Activated CD8-positive, alpha-beta T cell treated with anti-CD3 and anti-CD28 coated beads, Interleukin-2, amount 10 ng/mL, durations not matched to agents 7 days and 5 days (primary cell): ENCODE measurements around the gene DLX4. TPM values are rescaled to one million over a fixed set of nuclear protein-coding genes. Genes with fewer than 3 reads are reported as not detected.

Source experiments
- ATAC-seq: fragments of 150-1000 bp; cut with Tn5 transposase; one replicate; pipeline ENCODE4 v1.10.0; 2021; ENCODE audit warnings: moderate library complexity
- CTCF ChIA-PET: fragments of 350-600 bp; sonication (Branson Sonifier 250); formaldehyde crosslinking; loops from one replicate; lab custom pipeline; 2021; ENCODE audit warnings: antibody characterized with exemption; lab: Charles Lee
- POLR2A ChIA-PET: fragments of 350-600 bp; sonication (Branson Sonifier 250); formaldehyde crosslinking; loops from one replicate; lab custom pipeline; 2021; ENCODE audit warnings: antibody characterized with exemption; lab: Charles Lee
- DNase-seq: peaks from one replicate; pipeline ENCODE4 v3.0.0-alpha.2; 2020
- H3K27ac Mint-ChIP-seq: one replicate; pipeline ENCODE4 v1.8.0; 2021; ENCODE audit warnings: mild to moderate bottlenecking, mixed read lengths
- H3K27me3 Mint-ChIP-seq: one replicate; pipeline ENCODE4 v1.8.0; 2021; ENCODE audit warnings: low read depth, mixed read lengths
- H3K36me3 Mint-ChIP-seq: one replicate; pipeline ENCODE4 v1.8.0; 2021; ENCODE audit warnings: low read depth, mixed read lengths
- H3K4me1 Mint-ChIP-seq: one replicate; pipeline ENCODE4 v1.8.0; 2021; ENCODE audit warnings: low read depth, mixed read lengths
- H3K4me3 Mint-ChIP-seq: one replicate; pipeline ENCODE4 v1.8.0; 2021; ENCODE audit warnings: mild to moderate bottlenecking, mixed read lengths
- H3K9me3 Mint-ChIP-seq: one replicate; pipeline ENCODE4 v1.8.0; 2022; ENCODE audit warnings: mixed read lengths; ENCODE audit not compliant: insufficient read depth
- total RNA-seq, 2 experiments: library from RNA; stranded (reverse); gene quantifications; one replicate each; pipeline ENCODE4 v1.2.3, GENCODE V29; 2021

DLX4 gene
- total RNA-seq, 2 experiments from 2014 or later = not detected

- Mint-ChIP-seq H3K27me3 (peaks cover 15% of the 10 kb centered on the region), H3K36me3 (no peaks in the 10 kb centered on the region), H3K27ac (no peak overlapping the region), H3K9me3 (no peaks in the 10 kb centered on the region), H3K4me1 (no peaks in the 10 kb centered on the region), H3K4me3 (no peak overlapping the region)
- no peak for ATAC-seq
- CTCF ChIA-PET = no interaction called here
- no peak for DNase-seq
- POLR2A ChIA-PET = no interaction called here
Observed at GRCh38 chr17:49932138-49932723, 36.8 kb upstream of the DLX4 start.

GRCh38 chr17:49932901-49933300 lies 36.1 kb upstream of the DLX4 start:
- ChIA-PET POLR2A (no interaction called here), CTCF (interaction anchor here (1.3 to 2.8 kb wide), 2 partner anchors 19 to 63 kb away, joined by 3 to 10 read pairs; no protein-coding TSS in a partner anchor)
- no peaks in the 10 kb centered on the region for H3K9me3 Mint-ChIP-seq
- no peak for ATAC-seq
- H3K4me1 Mint-ChIP-seq = no peaks in the 10 kb centered on the region
- no peak overlapping the region for H3K27ac Mint-ChIP-seq
- H3K4me3 Mint-ChIP-seq = no peak overlapping the region
- H3K36me3 Mint-ChIP-seq = no peaks in the 10 kb centered on the region
- DNase-seq = no peak
- peaks cover 15% of the 10 kb centered on the region for H3K27me3 Mint-ChIP-seq

DNA sequence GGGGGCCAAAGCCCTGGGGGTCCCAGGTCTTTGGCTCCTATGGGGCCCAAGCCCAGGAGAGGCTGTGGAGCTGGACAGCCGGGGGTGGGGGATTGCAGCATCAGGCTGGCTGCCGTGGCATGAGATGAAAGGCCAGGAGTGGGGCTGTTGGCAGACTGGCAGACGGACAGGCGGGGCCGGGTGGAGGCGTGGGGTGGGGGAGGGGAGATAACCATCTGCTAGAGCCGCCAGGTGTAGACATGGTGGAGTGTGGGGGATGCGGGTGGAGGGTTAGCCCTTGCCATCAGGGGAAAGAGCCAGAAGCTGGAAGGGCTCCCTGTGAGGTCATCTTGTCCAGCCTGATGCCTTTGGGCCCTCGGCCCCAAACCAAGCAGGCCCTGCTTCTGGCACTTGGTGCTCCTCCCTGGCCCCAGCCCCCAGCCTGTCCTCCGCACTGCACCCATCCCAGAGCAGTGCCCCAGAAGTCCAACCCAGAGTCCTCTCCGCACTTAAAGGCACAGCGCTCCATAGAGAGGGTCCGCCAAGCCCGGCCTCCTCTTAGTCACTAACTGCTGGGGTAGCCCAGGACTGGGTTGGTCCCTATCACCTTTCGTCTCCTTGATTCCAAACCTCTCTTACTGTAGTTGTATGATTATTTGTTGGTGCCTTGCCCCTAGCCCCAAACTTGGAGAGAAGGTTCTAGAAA lies 33.3 kb upstream of the DLX4 start:
- Mint-ChIP-seq H3K9me3 (no peaks in the 10 kb centered on the region), H3K27me3 (peaks cover 23% of the 10 kb centered on the region), H3K36me3 (no peaks in the 10 kb centered on the region), H3K4me3 (no peak overlapping the region), H3K27ac (no peak overlapping the region), H3K4me1 (peaks cover 4% of the 10 kb centered on the region)
- POLR2A ChIA-PET = no interaction called here
- ATAC-seq (no peak), DNase-seq (no peak)
- CTCF ChIA-PET = interaction anchor here (2.8 kb wide), 1 partner anchor 17 kb away, joined by 10 read pairs; no protein-coding TSS in a partner anchor

DNA sequence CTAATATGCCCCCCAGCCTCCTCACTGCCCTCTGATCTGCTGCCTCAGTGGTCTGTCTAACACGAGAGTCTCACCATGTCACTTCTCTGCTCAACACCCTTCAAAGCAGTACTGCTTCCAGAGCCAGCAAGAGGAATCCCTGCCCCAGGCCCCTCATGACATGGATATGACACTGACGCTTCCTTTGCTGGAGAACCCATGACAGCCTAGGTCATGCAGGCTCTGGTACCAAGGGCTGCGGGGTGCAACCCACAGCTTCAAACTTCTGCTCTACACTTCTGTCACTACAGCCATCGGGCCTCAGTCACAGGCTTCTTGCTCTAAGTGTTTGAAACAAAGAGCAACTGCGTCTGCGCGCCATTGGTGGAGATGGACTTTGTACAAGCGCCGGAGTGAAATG lies 32.6 kb upstream of the DLX4 start:
- Mint-ChIP-seq H3K4me3 (no peak overlapping the region), H3K27me3 (peaks cover 24% of the 10 kb centered on the region), H3K27ac (no peak overlapping the region), H3K36me3 (no peaks in the 10 kb centered on the region), H3K4me1 (peaks cover 4% of the 10 kb centered on the region), H3K9me3 (no peaks in the 10 kb centered on the region)
- ATAC-seq (no peak), DNase-seq (no peak)
- CTCF ChIA-PET = interaction anchor here (6.8 kb wide), 1 partner anchor 16 kb away, joined by 36 read pairs; no protein-coding TSS in a partner anchor
- POLR2A ChIA-PET = no interaction called here

- Mint-ChIP-seq H3K36me3 (no peaks in the 10 kb centered on the region), H3K27ac (no peak overlapping the region), H3K9me3 (no peaks in the 10 kb centered on the region), H3K27me3 (peaks cover 31% of the 10 kb centered on the region), H3K4me1 (peaks cover 4% of the 10 kb centered on the region), H3K4me3 (no peak overlapping the region)
- POLR2A ChIA-PET = no interaction called here
- CTCF ChIA-PET = interaction anchor here (0.8 to 6.8 kb wide), 4 partner anchors 13 to 63 kb away, joined by 3 to 36 read pairs (median 4); no protein-coding TSS in a partner anchor
- ATAC-seq = no peak
- DNase-seq = no peak
Observed at GRCh38 chr17:49939318-49939717, 29.7 kb upstream of the DLX4 start.

- ChIA-PET POLR2A (no interaction called here), CTCF (interaction anchor here (1.0 to 6.8 kb wide), 2 partner anchors 11 to 56 kb away, joined by 7 to 36 read pairs; no protein-coding TSS in a partner anchor)
- ATAC-seq = no peak
Observed at GRCh38 chr17:49941427-49941826, 27.6 kb upstream of the DLX4 start.

DNA sequence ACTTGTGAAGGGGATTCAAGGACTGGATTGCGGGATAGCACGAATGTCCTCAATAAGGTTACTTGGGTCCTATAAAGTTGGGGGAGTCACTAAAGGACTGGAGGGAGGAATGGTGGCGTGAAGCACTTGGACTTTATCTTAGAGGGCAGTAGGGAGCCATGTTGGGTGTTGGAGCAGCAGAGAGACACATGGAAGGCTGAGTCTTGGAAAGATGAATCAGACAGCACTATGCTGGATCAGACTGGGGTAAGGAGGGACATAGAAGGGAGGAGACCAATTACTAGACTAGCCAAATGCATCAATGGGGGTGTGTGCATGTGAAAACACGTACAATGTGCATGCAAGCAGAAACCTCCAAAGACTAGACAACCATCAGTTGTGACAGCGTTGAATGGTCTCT lies 26.0 kb upstream of the DLX4 start:
- Mint-ChIP-seq H3K27ac (no peak overlapping the region), H3K27me3 (peaks cover 33% of the 10 kb centered on the region), H3K36me3 (no peaks in the 10 kb centered on the region), H3K4me1 (peaks cover 4% of the 10 kb centered on the region), H3K9me3 (no peaks in the 10 kb centered on the region), H3K4me3 (no peak overlapping the region)
- no peak for DNase-seq
- no peak for ATAC-seq
- CTCF ChIA-PET = interaction anchor here (6.8 kb wide), 1 partner anchor 9 kb away, joined by 36 read pairs; no protein-coding TSS in a partner anchor
- POLR2A ChIA-PET = no interaction called here

More at GRCh38 chr17:49941427-49941826, 27.6 kb upstream of the DLX4 start:
- H3K4me3 Mint-ChIP-seq = no peak overlapping the region
- no peaks in the 10 kb centered on the region for H3K36me3 Mint-ChIP-seq
- peaks cover 33% of the 10 kb centered on the region for H3K27me3 Mint-ChIP-seq
- no peak for DNase-seq
- peaks cover 4% of the 10 kb centered on the region for H3K4me1 Mint-ChIP-seq
- no peaks in the 10 kb centered on the region for H3K9me3 Mint-ChIP-seq
- no peak overlapping the region for H3K27ac Mint-ChIP-seq

GRCh38 chr17:49944273-49944870 lies 24.6 kb upstream of the DLX4 start:
- ChIA-PET POLR2A (no interaction called here), CTCF (interaction anchor here (1.3 to 1.6 kb wide), 2 partner anchors 8 to 53 kb away, joined by 4 read pairs; no protein-coding TSS in a partner anchor)
- DNase-seq (no peak), ATAC-seq (no peak)
- Mint-ChIP-seq H3K4me1 (peaks cover under 1% of the 10 kb centered on the region), H3K27ac (no peak overlapping the region), H3K27me3 (peaks cover 28% of the 10 kb centered on the region), H3K36me3 (no peaks in the 10 kb centered on the region), H3K9me3 (no peaks in the 10 kb centered on the region), H3K4me3 (no peak overlapping the region)

DNA sequence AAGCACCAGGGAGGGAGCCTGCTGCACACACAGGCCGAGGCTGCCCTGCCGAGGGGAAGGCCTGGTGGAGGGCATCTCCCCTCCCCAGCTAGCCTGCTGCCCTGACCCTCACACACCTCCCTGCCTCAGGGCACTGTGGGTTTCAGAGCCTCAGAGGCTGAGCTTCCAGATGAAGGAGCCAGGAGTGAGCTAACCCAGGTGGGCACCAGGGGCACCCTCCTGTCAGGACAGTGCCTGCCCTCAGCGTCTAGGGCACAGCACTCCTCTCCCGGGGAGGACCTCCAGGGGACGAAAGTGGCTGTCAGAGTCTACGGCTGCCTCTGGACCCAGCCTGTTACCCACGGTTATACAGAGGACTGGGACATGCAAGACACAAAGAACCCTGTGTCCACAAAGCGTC lies 22.8 kb upstream of the DLX4 start:
- ATAC-seq = no peak
- Mint-ChIP-seq H3K9me3 (no peaks in the 10 kb centered on the region), H3K27ac (no peak overlapping the region), H3K27me3 (peaks cover 27% of the 10 kb centered on the region), H3K4me3 (no peak overlapping the region), H3K36me3 (no peaks in the 10 kb centered on the region), H3K4me1 (no peaks in the 10 kb centered on the region)
- POLR2A ChIA-PET = no interaction called here
- CTCF ChIA-PET = interaction anchor here (1.3 to 1.6 kb wide), 2 partner anchors 50 to 142 kb away, joined by 3 to 7 read pairs; no protein-coding TSS in a partner anchor
- no peak for DNase-seq

DNA sequence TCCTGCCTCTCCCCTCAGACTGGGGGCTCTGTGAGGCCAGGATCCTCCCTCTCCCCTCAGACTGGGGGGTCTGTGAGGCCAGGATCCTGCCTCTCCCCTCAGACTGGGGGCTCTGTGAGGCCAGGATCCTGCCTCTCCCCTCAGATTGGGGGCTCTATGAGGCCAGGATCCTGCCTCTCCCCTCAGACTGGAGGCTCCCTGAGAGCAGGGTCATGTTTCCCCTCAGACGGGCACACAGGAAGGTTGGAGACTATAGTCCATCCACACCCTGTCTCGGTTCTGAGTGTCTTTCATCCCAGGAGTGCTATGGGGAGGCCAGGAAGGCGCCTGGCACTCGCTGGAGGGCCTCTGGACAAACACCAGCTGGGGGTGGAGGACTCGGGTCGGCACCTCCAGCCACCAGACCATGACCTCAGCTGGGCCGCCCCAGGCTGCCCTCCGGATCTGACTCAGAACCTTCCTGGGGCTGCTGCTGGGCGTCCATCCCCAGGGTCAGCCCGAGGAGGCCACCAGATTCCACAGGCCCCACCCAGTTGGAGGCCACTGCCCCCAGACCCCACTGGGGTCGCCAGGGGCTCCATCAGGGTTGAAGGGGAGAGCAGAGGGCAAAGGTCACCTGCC lies 21.9 kb upstream of the DLX4 start:
- Mint-ChIP-seq H3K4me3 (no peak overlapping the region), H3K9me3 (no peaks in the 10 kb centered on the region), H3K36me3 (no peaks in the 10 kb centered on the region), H3K27ac (no peak overlapping the region), H3K4me1 (no peaks in the 10 kb centered on the region), H3K27me3 (peaks cover 26% of the 10 kb centered on the region)
- CTCF ChIA-PET = interaction anchor here (0.8 to 1.3 kb wide), 2 partner anchors 50 to 141 kb away, joined by 3 read pairs; no protein-coding TSS in a partner anchor
- ATAC-seq = no peak
- DNase-seq = no peak
- POLR2A ChIA-PET = no interaction called here

GRCh38 chr17:49949634-49950033 lies 19.4 kb upstream of the DLX4 start:
- peaks cover 27% of the 10 kb centered on the region for H3K27me3 Mint-ChIP-seq
- ATAC-seq (no peak), DNase-seq (no peak)
- ChIA-PET CTCF (no interaction called here), POLR2A (no interaction called here)
- no peak overlapping the region for H3K4me3 Mint-ChIP-seq
- no peaks in the 10 kb centered on the region for H3K4me1 Mint-ChIP-seq
- no peaks in the 10 kb centered on the region for H3K36me3 Mint-ChIP-seq
- H3K9me3 Mint-ChIP-seq = no peaks in the 10 kb centered on the region
- H3K27ac Mint-ChIP-seq = no peak overlapping the region
